Hepatocyte (in vitro differentiated cells): ENCODE results near the gene ACTL9.

Experiments used
- EZH2 ChIP-seq: fragments of 200-600 bp; sonication (generic); IDR thresholded peaks from 2 replicates; pipeline ENCODE4 v1.6.1; 2016; ENCODE audit warnings: antibody characterized with exemption, mild to moderate bottlenecking, borderline replicate concordance
- EZH2phosphoT487 ChIP-seq: fragments of 200-600 bp; sonication (generic); IDR thresholded peaks from one replicate; pipeline ENCODE4 v1.6.1; 2018; ENCODE audit warnings: antibody characterized with exemption, mild to moderate bottlenecking, low read depth, moderate library complexity; ENCODE audit not compliant: unreplicated experiment, severe bottlenecking
- TF ChIP-seq, protein P1 (sequence below): fragments of 200-600 bp; sonication (generic); IDR thresholded peaks from 2 replicates; pipeline ENCODE4 v1.5.1; 2016; ENCODE audit warnings: antibody characterized with exemption, mild to moderate bottlenecking; ENCODE audit not compliant: poor library complexity

DNA sequence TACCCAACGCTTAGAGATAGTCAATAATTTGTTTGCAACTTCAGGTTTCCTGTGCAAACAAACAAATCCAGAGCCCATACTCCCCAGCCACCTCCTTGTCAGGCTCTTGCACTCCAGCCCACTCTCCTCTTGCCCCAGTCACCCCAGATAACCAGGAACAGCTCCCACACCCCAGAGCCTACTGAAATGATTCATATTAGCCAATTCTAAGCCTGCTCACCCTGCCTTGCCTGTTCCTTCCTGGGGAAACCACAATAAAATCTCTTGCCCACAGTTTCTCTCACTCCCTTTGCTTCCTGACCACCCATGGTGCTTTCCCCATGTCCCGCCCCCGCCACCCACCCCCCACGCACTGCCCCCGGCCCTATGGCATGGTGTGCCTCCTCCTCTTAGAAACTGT, 3.8 kb upstream of the ACTL9 start:
- TF ChIP-seq, protein P1, sequence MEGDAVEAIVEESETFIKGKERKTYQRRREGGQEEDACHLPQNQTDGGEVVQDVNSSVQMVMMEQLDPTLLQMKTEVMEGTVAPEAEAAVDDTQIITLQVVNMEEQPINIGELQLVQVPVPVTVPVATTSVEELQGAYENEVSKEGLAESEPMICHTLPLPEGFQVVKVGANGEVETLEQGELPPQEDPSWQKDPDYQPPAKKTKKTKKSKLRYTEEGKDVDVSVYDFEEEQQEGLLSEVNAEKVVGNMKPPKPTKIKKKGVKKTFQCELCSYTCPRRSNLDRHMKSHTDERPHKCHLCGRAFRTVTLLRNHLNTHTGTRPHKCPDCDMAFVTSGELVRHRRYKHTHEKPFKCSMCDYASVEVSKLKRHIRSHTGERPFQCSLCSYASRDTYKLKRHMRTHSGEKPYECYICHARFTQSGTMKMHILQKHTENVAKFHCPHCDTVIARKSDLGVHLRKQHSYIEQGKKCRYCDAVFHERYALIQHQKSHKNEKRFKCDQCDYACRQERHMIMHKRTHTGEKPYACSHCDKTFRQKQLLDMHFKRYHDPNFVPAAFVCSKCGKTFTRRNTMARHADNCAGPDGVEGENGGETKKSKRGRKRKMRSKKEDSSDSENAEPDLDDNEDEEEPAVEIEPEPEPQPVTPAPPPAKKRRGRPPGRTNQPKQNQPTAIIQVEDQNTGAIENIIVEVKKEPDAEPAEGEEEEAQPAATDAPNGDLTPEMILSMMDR: no peak
- no peak for TF ChIP-seq EZH2
- TF ChIP-seq EZH2phosphoT487: no peak
